DMS153 (cell line): Measurements from ENCODE around the gene RMDN3.

ENCODE experiments used
- DNase-seq: peaks from one replicate; lab custom pipeline; 2025; lab: John Stamatoyannopoulos, UW

The RMDN3 gene

GRCh38 chr15:40693904-40694687 is 61.0 kb downstream of the RMDN3 start:
- DNase-seq = no peak

- no peak for DNase-seq
Observed at GRCh38 chr15:40691737-40692136, 63.3 kb downstream of the RMDN3 start.

- DNase-seq = no peak
Observed at GRCh38 chr15:40688932-40689799, 65.9 kb downstream of the RMDN3 start.
